Smooth muscle cell (in vitro differentiated cells): ENCODE measurements around the gene GFOD1. TPM values are rescaled to one million over a fixed set of nuclear protein-coding genes. Genes with fewer than 3 reads are reported as not detected.

Experiments used
- DNase-seq: peaks from one replicate; lab custom pipeline; 2025; ENCODE audit not compliant: unreplicated experiment; lab: John Stamatoyannopoulos, UW
- H2AFZ ChIP-seq: fragments of 200-600 bp; sonication (generic); 2 replicates; pipeline ENCODE4 v1.6.0; 2016; ENCODE audit warnings: antibody characterized with exemption, low read depth, mild to moderate bottlenecking
- H3F3A ChIP-seq: fragments of 200-600 bp; sonication (generic); 2 replicates; pipeline ENCODE4 v1.6.0; 2017; ENCODE audit warnings: antibody characterized with exemption, low read depth
- H3K27ac ChIP-seq: fragments of 200-600 bp; sonication (generic); 2 replicates; pipeline ENCODE4 v1.5.1; 2016; ENCODE audit warnings: low read depth, mild to moderate bottlenecking
- H3K27me3 ChIP-seq: fragments of 200-600 bp; sonication (generic); 2 replicates; pipeline ENCODE4 v1.6.1; 2016; ENCODE audit warnings: low read depth, mild to moderate bottlenecking
- H3K36me3 ChIP-seq: fragments of 200-600 bp; sonication (generic); 2 replicates; pipeline ENCODE4 v1.5.1; 2016; ENCODE audit warnings: low read depth
- H3K4me1 ChIP-seq: fragments of 200-600 bp; sonication (generic); 2 replicates; pipeline ENCODE4 v1.5.1; 2016; ENCODE audit warnings: low read depth
- H3K4me2 ChIP-seq: fragments of 200-600 bp; sonication (generic); 2 replicates; pipeline ENCODE4 v1.6.0; 2016; ENCODE audit warnings: mild to moderate bottlenecking
- H3K4me3 ChIP-seq: fragments of 200-600 bp; sonication (generic); 2 replicates; pipeline ENCODE4 v1.5.1; 2016; ENCODE audit warnings: mild to moderate bottlenecking
- H3K79me2 ChIP-seq: fragments of 200-600 bp; sonication (generic); 2 replicates; pipeline ENCODE4 v1.6.0; 2016; ENCODE audit warnings: low read depth, mild to moderate bottlenecking
- H3K9ac ChIP-seq: fragments of 200-600 bp; sonication (generic); 2 replicates; pipeline ENCODE4 v1.6.0; 2016; ENCODE audit warnings: low read depth
- H3K9me3 ChIP-seq: fragments of 200-600 bp; sonication (generic); replicated peaks from 2 replicates; pipeline ENCODE4 v1.5.1; 2016; ENCODE audit warnings: low read depth
- H4K20me1 ChIP-seq: fragments of 200-600 bp; sonication (generic); 2 replicates; pipeline ENCODE4 v1.6.0; 2016; ENCODE audit warnings: low read depth
- WGBS: methylation state at CpG from one replicate; pipeline ENCODE4 v1.1.7; 2016; ENCODE audit warnings: low lambda C conversion rate; 5-methylcytosine and 5-hydroxymethylcytosine counted together
- polyA plus RNA-seq: library from polyadenylated mRNA; unstranded; fragments of >200 nt; fragmentation: Nextera tagmentation; extraction: Ambion mirVana; gene quantifications from 2 replicates; pipeline ENCODE4 v1.2.1, GENCODE V29; 2016
- total RNA-seq: library from RNA; depleted of rRNA; stranded (reverse); fragments of >200 nt; gene quantifications from 2 replicates; pipeline ENCODE4 v1.2.3, GENCODE V29; 2014
- TF ChIP-seq, protein P1 (sequence below): fragments of 200-600 bp; sonication (generic); IDR thresholded peaks from 2 replicates; pipeline ENCODE4 v1.5.1; 2017; ENCODE audit warnings: borderline replicate concordance, mild to moderate bottlenecking, antibody characterized with exemption; ENCODE audit not compliant: insufficient read depth, poor library complexity, severe bottlenecking

GFOD1 gene
- total and polyA plus RNA-seq, 2 experiments from 2014 or later: 9.6 to 14.0 TPM

GRCh38 chr6:13373919-13374318, 113.5 kb downstream of the GFOD1 start:
- no peaks in the 10 kb centered on the region for H3F3A ChIP-seq
- H2AFZ ChIP-seq: no peak overlapping the region
- H4K20me1 ChIP-seq: no peaks in the 10 kb centered on the region
- no peak overlapping the region for H3K4me3 ChIP-seq
- no peaks in the 10 kb centered on the region for H3K79me2 ChIP-seq
- H3K4me2 ChIP-seq: no peak overlapping the region
- no peaks in the 10 kb centered on the region for H3K27me3 ChIP-seq
- 91% methylated on average over 1 of the region's 1 CpG for WGBS
- peaks cover 8% of the 10 kb centered on the region for H3K4me1 ChIP-seq
- H3K9ac ChIP-seq: no peak overlapping the region
- TF ChIP-seq, protein P1, sequence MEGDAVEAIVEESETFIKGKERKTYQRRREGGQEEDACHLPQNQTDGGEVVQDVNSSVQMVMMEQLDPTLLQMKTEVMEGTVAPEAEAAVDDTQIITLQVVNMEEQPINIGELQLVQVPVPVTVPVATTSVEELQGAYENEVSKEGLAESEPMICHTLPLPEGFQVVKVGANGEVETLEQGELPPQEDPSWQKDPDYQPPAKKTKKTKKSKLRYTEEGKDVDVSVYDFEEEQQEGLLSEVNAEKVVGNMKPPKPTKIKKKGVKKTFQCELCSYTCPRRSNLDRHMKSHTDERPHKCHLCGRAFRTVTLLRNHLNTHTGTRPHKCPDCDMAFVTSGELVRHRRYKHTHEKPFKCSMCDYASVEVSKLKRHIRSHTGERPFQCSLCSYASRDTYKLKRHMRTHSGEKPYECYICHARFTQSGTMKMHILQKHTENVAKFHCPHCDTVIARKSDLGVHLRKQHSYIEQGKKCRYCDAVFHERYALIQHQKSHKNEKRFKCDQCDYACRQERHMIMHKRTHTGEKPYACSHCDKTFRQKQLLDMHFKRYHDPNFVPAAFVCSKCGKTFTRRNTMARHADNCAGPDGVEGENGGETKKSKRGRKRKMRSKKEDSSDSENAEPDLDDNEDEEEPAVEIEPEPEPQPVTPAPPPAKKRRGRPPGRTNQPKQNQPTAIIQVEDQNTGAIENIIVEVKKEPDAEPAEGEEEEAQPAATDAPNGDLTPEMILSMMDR: no peak
- no peaks in the 10 kb centered on the region for H3K36me3 ChIP-seq
- no peak overlapping the region for H3K27ac ChIP-seq
- no peak for DNase-seq
- no peaks in the 10 kb centered on the region for H3K9me3 ChIP-seq

- DNase-seq: no peak
These were observed 113.9 kb downstream of the GFOD1 start for GRCh38 chr6:13373488-13373886.

GRCh38 chr6:13372688-13373487, 114.5 kb downstream of the GFOD1 start:
- H3K27me3 ChIP-seq: no peaks in the 10 kb centered on the region
- H3K79me2 ChIP-seq: no peaks in the 10 kb centered on the region
- no peaks in the 10 kb centered on the region for H4K20me1 ChIP-seq
- H3K4me2 ChIP-seq: peak overlapping the region; percentile 25
- 56% methylated on average over 9 of the region's 9 CpGs for WGBS
- no peak overlapping the region for H3K27ac ChIP-seq
- no peak for DNase-seq
- H2AFZ ChIP-seq: no peak overlapping the region
- TF ChIP-seq, protein P1: no peak
- H3K4me1 ChIP-seq: peaks cover 13% of the 10 kb centered on the region
- H3K9me3 ChIP-seq: no peaks in the 10 kb centered on the region
- H3K9ac ChIP-seq: no peak overlapping the region
- no peaks in the 10 kb centered on the region for H3F3A ChIP-seq
- H3K4me3 ChIP-seq: no peak overlapping the region
- H3K36me3 ChIP-seq: no peaks in the 10 kb centered on the region

More at GRCh38 chr6:13373488-13373886, 113.9 kb downstream of the GFOD1 start:
- no peak overlapping the region for H3K4me3 ChIP-seq
- no peak overlapping the region for H3K27ac ChIP-seq
- peak overlapping the region; percentile 25 for H3K4me2 ChIP-seq
- no peak overlapping the region for H2AFZ ChIP-seq
- H3K9ac ChIP-seq: no peak overlapping the region
- H3F3A ChIP-seq: no peaks in the 10 kb centered on the region
- no peaks in the 10 kb centered on the region for H3K9me3 ChIP-seq
- no peaks in the 10 kb centered on the region for H3K27me3 ChIP-seq
- H3K36me3 ChIP-seq: no peaks in the 10 kb centered on the region
- no peaks in the 10 kb centered on the region for H3K79me2 ChIP-seq
- H3K4me1 ChIP-seq: peaks cover 8% of the 10 kb centered on the region
- no peaks in the 10 kb centered on the region for H4K20me1 ChIP-seq
- TF ChIP-seq, protein P1: no peak
- 86% methylated on average over 1 of the region's 1 CpG for WGBS

- WGBS: 80% methylated on average over 6 of the region's 6 CpGs
- Histone ChIP-seq H3K27me3 (no peaks in the 10 kb centered on the region), H3K4me2 (no peak overlapping the region), H3F3A (peaks cover 3% of the 10 kb centered on the region), H3K4me1 (peaks cover 21% of the 10 kb centered on the region), H3K36me3 (no peaks in the 10 kb centered on the region), H4K20me1 (no peaks in the 10 kb centered on the region), H3K9me3 (no peaks in the 10 kb centered on the region), H3K9ac (no peak overlapping the region), H3K4me3 (no peak overlapping the region), H3K79me2 (no peaks in the 10 kb centered on the region), H3K27ac (no peak overlapping the region), H2AFZ (no peak overlapping the region)
- DNase-seq: no peak
- TF ChIP-seq, protein P1: no peak
These were observed 115.3 kb downstream of the GFOD1 start for GRCh38 chr6:13372076-13372475.
